ENCODE measurements around the gene CTDSP1. TPM values are rescaled to one million over a fixed set of nuclear protein-coding genes. Genes with fewer than 3 reads are reported as not detected.

The CTDSP1 gene
- polyA plus RNA-seq, 3 donors: 46.4 to 258 (median 49.9) TPM

DNA sequence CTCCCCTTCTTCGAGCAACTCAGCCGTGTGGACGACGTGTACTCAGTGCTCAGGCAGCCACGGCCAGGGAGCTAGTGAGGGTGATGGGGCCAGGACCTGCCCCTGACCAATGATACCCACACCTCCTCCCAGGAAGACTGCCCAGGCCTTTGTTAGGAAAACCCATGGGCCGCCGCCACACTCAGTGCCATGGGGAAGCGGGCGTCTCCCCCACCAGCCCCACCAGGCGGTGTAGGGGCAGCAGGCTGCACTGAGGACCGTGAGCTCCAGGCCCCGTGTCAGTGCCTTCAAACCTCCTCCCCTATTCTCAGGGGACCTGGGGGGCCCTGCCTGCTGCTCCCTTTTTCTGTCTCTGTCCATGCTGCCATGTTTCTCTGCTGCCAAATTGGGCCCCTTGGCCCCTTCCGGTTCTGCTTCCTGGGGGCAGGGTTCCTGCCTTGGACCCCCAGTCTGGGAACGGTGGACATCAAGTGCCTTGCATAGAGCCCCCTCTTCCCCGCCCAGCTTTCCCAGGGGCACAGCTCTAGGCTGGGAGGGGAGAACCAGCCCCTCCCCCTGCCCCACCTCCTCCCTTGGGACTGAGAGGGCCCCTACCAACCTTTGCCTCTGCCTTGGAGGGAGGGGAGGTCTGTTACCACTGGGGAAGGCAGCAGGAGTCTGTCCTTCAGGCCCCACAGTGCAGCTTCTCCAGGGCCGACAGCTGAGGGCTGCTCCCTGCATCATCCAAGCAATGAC is 4.8 kb downstream of the CTDSP1 start:
- H4K20me1 ChIP-seq (ENCODE audit: insufficient read depth, low read length): peaks cover 51% of the 10 kb centered on the region
- peak overlapping the region; percentile 26 to 41 for H3K4me3 Mint-ChIP-seq
- intact Hi-C loops (cut with micrococcal nuclease): loop anchor here (5.0 to 10.0 kb wide), 3 partner anchors 63 to 270 kb away; partner anchors contain the start of genes CNOT9 (in 1 of the 2), RNF25 (in 1 of the 2), STK36 (in 1 of the 2) and USP37 (in 1 of the 2)
- no peaks in the 10 kb centered on the region for H3K27me3 Mint-ChIP-seq (ENCODE audit: low read depth in 3 of 3)
- H3K9ac ChIP-seq (ENCODE audit: insufficient read depth, low read length, poor library complexity, severe bottlenecking): peak overlapping the region; percentile 12
- peaks cover 69% of the 10 kb centered on the region for H3K4me1 Mint-ChIP-seq
- peaks cover 29 to 38% of the 10 kb centered on the region in 2 donors for H3K36me3 Mint-ChIP-seq
- H3K9me3 ChIP-seq (replicated peaks in 1 of 2; ENCODE audit: control insufficient read depth in 1 of 2, insufficient read depth in 1 of 2, low read length in 2 of 2): no peaks in the 10 kb centered on the region
- peaks cover 38 to 41% of the 10 kb centered on the region in 2 donors for H3K36me3 ChIP-seq (replicated peaks in 1 of 2; ENCODE audit: control insufficient read depth in 1 of 2, insufficient read depth in 2 of 2, low read length in 2 of 2)
- peaks cover 61% of the 10 kb centered on the region for H3K79me2 ChIP-seq (ENCODE audit: insufficient read depth, low read length)
- H2AFZ ChIP-seq (ENCODE audit: insufficient read depth, low read depth, low read length, poor library complexity, severe bottlenecking): no peak overlapping the region
- H3K4me2 ChIP-seq (replicated peaks; ENCODE audit: extremely low read depth, low read length, poor library complexity, severe bottlenecking): peak overlapping the region; percentile 81
- H3K4me1 ChIP-seq (ENCODE audit: control insufficient read depth in 1 of 2, insufficient read depth in 2 of 2, low read length in 2 of 2): peaks cover 73% of the 10 kb centered on the region in 2 donors
- no peak for DNase-seq
- H3K27ac Mint-ChIP-seq: peak overlapping the region in 6 of 7 donors; percentile 37 to 91 (median 84)
- H3K9me3 Mint-ChIP-seq: peaks cover 0 to 4% (median 0%) of the 10 kb centered on the region in 7 donors
- peak overlapping the region in 1 of 3 experiments; percentile 72 for H3K4me3 ChIP-seq (replicated peaks in 1 of 3; ENCODE audit: low read depth in 2 of 3, low read length in 3 of 3)
- peak overlapping the region; percentile 72 to 76 for H3K27ac ChIP-seq (ENCODE audit: low read depth in 1 of 2, low read length in 2 of 2)
- 78% methylated on average over 11 of the region's 16 CpGs for whole genome bisulfite sequencing (ENCODE audit: insufficient coverage)
- H3K27me3 ChIP-seq (ENCODE audit: control insufficient read depth in 2 of 2, insufficient read depth in 2 of 2, low read length in 2 of 2): no peaks in the 10 kb centered on the region
- TF ChIP-seq, protein P1, sequence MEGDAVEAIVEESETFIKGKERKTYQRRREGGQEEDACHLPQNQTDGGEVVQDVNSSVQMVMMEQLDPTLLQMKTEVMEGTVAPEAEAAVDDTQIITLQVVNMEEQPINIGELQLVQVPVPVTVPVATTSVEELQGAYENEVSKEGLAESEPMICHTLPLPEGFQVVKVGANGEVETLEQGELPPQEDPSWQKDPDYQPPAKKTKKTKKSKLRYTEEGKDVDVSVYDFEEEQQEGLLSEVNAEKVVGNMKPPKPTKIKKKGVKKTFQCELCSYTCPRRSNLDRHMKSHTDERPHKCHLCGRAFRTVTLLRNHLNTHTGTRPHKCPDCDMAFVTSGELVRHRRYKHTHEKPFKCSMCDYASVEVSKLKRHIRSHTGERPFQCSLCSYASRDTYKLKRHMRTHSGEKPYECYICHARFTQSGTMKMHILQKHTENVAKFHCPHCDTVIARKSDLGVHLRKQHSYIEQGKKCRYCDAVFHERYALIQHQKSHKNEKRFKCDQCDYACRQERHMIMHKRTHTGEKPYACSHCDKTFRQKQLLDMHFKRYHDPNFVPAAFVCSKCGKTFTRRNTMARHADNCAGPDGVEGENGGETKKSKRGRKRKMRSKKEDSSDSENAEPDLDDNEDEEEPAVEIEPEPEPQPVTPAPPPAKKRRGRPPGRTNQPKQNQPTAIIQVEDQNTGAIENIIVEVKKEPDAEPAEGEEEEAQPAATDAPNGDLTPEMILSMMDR (IDR thresholded peaks at IDR 0.05): no peak

DNA sequence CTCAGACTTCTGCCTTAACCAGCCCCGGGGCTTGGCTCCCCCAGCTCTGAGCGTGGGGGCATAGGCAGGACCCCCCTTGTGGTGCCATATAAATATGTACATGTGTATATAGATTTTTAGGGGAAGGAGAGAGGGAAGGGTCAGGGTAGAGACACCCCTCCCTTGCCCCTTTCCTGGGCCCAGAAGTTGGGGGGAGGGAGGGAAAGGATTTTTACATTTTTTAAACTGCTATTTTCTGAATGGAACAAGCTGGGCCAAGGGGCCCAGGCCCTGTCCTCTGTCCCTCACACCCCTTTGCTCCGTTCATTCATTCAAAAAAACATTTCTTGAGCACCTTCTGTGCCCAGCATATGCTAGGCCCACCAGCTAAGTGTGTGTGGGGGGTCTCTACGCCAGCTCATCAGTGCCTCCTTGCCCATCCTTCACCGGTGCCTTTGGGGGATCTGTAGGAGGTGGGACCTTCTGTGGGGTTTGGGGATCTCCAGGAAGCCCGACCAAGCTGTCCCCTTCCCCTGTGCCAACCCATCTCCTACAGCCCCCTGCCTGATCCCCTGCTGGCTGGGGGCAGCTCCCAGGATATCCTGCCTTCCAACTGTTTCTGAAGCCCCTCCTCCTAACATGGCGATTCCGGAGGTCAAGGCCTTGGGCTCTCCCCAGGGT is 5.5 kb downstream of the CTDSP1 start:
- Mint-ChIP-seq H3K4me1 (peaks cover 69% of the 10 kb centered on the region), H3K27ac (peak overlapping the region; percentile 83 to 94 (median 91)), H3K9me3 (peaks cover 0 to 4% (median 0%) of the 10 kb centered on the region in 7 donors), H3K27me3 (ENCODE audit: low read depth in 3 of 3) (no peaks in the 10 kb centered on the region), H3K4me3 (peak overlapping the region; percentile 61 to 80), H3K36me3 (peaks cover 29 to 38% of the 10 kb centered on the region in 2 donors)
- WGBS (ENCODE audit: insufficient coverage): no CpG with 5 or more reads among the region's 8 CpGs
- Histone ChIP-seq H3K4me1 (ENCODE audit: control insufficient read depth in 1 of 2, insufficient read depth in 2 of 2, low read length in 2 of 2) (peaks cover 73% of the 10 kb centered on the region in 2 donors), H3K9me3 (replicated peaks in 1 of 2; ENCODE audit: control insufficient read depth in 1 of 2, insufficient read depth in 1 of 2, low read length in 2 of 2) (no peaks in the 10 kb centered on the region), H3K36me3 (replicated peaks in 1 of 2; ENCODE audit: control insufficient read depth in 1 of 2, insufficient read depth in 2 of 2, low read length in 2 of 2) (peaks cover 38 to 41% of the 10 kb centered on the region in 2 donors), H3K27me3 (ENCODE audit: control insufficient read depth in 2 of 2, insufficient read depth in 2 of 2, low read length in 2 of 2) (no peaks in the 10 kb centered on the region), H3K79me2 (ENCODE audit: insufficient read depth, low read length) (peaks cover 55% of the 10 kb centered on the region), H3K27ac (ENCODE audit: low read depth in 1 of 2, low read length in 2 of 2) (peak overlapping the region; percentile 72 to 76), H2AFZ (ENCODE audit: insufficient read depth, low read depth, low read length, poor library complexity, severe bottlenecking) (no peak overlapping the region), H4K20me1 (ENCODE audit: insufficient read depth, low read length) (peaks cover 51% of the 10 kb centered on the region), H3K9ac (ENCODE audit: insufficient read depth, low read length, poor library complexity, severe bottlenecking) (peak overlapping the region; percentile 33), H3K4me2 (replicated peaks; ENCODE audit: extremely low read depth, low read length, poor library complexity, severe bottlenecking) (peak overlapping the region; percentile 81), H3K4me3 (replicated peaks in 1 of 3; ENCODE audit: low read depth in 2 of 3, low read length in 3 of 3) (peak overlapping the region in 2 of 3 experiments; percentile 25 to 72)
- TF ChIP-seq, protein P1 (IDR thresholded peaks at IDR 0.05): no peak
- intact Hi-C loops (cut with micrococcal nuclease): loop anchor here (5.0 to 10.0 kb wide), 3 partner anchors 62 to 270 kb away; partner anchors contain the start of genes CNOT9 (in 1 of the 2), RNF25 (in 1 of the 2), STK36 (in 1 of the 2) and USP37 (in 1 of the 2)
- no peak for DNase-seq
